K562 (cell line): ENCODE data around the gene LAPTM5. TPM values are rescaled to one million over a fixed set of nuclear protein-coding genes. Genes with fewer than 3 reads are reported as not detected.
A peak's percentile ranks its signal among the peaks of the same experiment; 100 is the strongest.

ENCODE experiments used
- ATAC-seq: fragments of 200-7000 bp; cut with Tn5 transposase; 3 replicates; pipeline ENCODE4 v1.9.1; 2020; ENCODE audit warnings: moderate library complexity
- BruUV-seq: library from RNA; stranded (reverse); fragments of 400-500 nt; replicated peaks from 2 replicates; lab custom pipeline; 2021; lab: Mats Ljungman, UMichigan
- CTCF ChIA-PET: fragments of 300-600 bp; formaldehyde crosslinking; extraction: SDS; loops from one replicate; lab custom pipeline; 2021; ENCODE audit warnings: low intra/inter-chr PET ratio; lab: Yijun Ruan, JAX
- POLR2A ChIA-PET: fragments of 300-600, 350-650 bp; sonication (Branson Sonifier 250); formaldehyde crosslinking; extraction: SDS; loops from one replicate; lab custom pipeline; 2021; ENCODE audit warnings: antibody characterized with exemption, inconsistent platforms; lab: Yijun Ruan, JAX
- DNase-seq, 4 experiments: peaks; one replicate each; pipeline versions ENCODE4 v3.0.0 to v3.0.0-alpha.2; 2011 to 2018; ENCODE audit warnings: low spot score in 3 of 4, mixed read lengths in 3 of 4; ENCODE audit errors: extremely low read depth in 1 of 4
- FAIRE-seq: peaks from 2 replicates; lab custom pipeline; 2011; peaks lifted over from hg19 to GRCh38; lab: Jason Lieb, UNC
- H2AFZ ChIP-seq: 2 replicates; pipeline ENCODE4 v1.6.0; 2011; ENCODE audit warnings: low read depth, low read length, control low read depth, inconsistent platforms
- H3K27ac ChIP-seq: fragments of 200-600 bp; 3 replicates; pipeline ENCODE4 v1.8.0; 2011; ENCODE audit warnings: low read depth, mild to moderate bottlenecking, control low read depth, inconsistent platforms, low read length, moderate library complexity, mixed read lengths; ENCODE audit errors: extremely low read depth
- H3K27me3 ChIP-seq, 2 experiments: fragments of 300-600 bp in 1 of 2; 2 replicates in 1 of 2; 3 replicates in 1 of 2; pipeline versions ENCODE4 v1.6.0 to v1.8.0; 2011; ENCODE audit warnings: inconsistent platforms in 2 of 2, low read length in 2 of 2, mild to moderate bottlenecking in 1 of 2, mixed read lengths in 1 of 2, moderate library complexity in 1 of 2; ENCODE audit not compliant: control insufficient read depth in 2 of 2, insufficient read depth in 2 of 2
- H3K36me3 ChIP-seq: fragments of 300-600 bp; 3 replicates; pipeline ENCODE4 v1.8.0; 2011; ENCODE audit warnings: mild to moderate bottlenecking, low read length, inconsistent platforms; ENCODE audit not compliant: control insufficient read depth, insufficient read depth
- H3K4me1 ChIP-seq, 2 experiments: fragments of 200-600 bp in 1 of 2; replicated peaks in 1 of 2; 2 replicates in 1 of 2; 3 replicates in 1 of 2; pipeline versions ENCODE4 v1.5.1 to v1.8.0; 2011; ENCODE audit warnings: inconsistent platforms in 2 of 2, low read length in 2 of 2, mild to moderate bottlenecking in 1 of 2, mixed read lengths in 1 of 2, moderate library complexity in 1 of 2; ENCODE audit not compliant: control insufficient read depth in 2 of 2, insufficient read depth in 2 of 2
- H3K4me2 ChIP-seq: 2 replicates; pipeline ENCODE4 v1.6.1; 2011; ENCODE audit warnings: low read length, control low read depth, inconsistent platforms, mixed read lengths; ENCODE audit not compliant: insufficient read depth
- H3K4me3 ChIP-seq: fragments of 200-600 bp; sonication (generic), shearing (Covaris generic); 2 replicates; pipeline ENCODE4 v1.5.1; 2016; ENCODE audit warnings: control low read depth, inconsistent platforms
- H3K79me2 ChIP-seq: fragments of 200-600 bp; 3 replicates; pipeline ENCODE4 v1.8.0; 2011; ENCODE audit warnings: low read length, inconsistent platforms; ENCODE audit not compliant: control insufficient read depth, insufficient read depth
- H3K9ac ChIP-seq, 2 experiments: 2 replicates each; pipeline versions ENCODE4 v1.6.0 to v1.6.1; 2011; ENCODE audit warnings: low read depth in 2 of 2, low read length in 2 of 2, control low read depth in 1 of 2, inconsistent platforms in 1 of 2, mild to moderate bottlenecking in 1 of 2, mixed read lengths in 1 of 2; ENCODE audit not compliant: insufficient read depth in 1 of 2
- H3K9me1 ChIP-seq: one replicate; pipeline ENCODE4 v1.6.0; 2011; ENCODE audit warnings: inconsistent platforms, mild to moderate bottlenecking, low read length, moderate library complexity; ENCODE audit not compliant: control insufficient read depth, insufficient read depth
- H3K9me3 ChIP-seq: replicated peaks from 2 replicates; pipeline ENCODE4 v1.5.1; 2011; ENCODE audit warnings: low read depth, low read length, inconsistent platforms; ENCODE audit not compliant: control insufficient read depth, insufficient read depth
- H4K20me1 ChIP-seq: replicated peaks from 2 replicates; pipeline ENCODE4 v1.6.1; 2011; ENCODE audit warnings: low read length, inconsistent platforms, mixed read lengths; ENCODE audit not compliant: control insufficient read depth, insufficient read depth
- DACH1 ChIP-seq: fragments of 450-650 bp; IDR thresholded peaks from 2 replicates; pipeline ENCODE4 v1.6.1; 2018; ENCODE audit not compliant: partially characterized antibody
- SMAD4 ChIP-seq: fragments of 250-450 bp; sonication (Bioruptor Pico); conservative IDR thresholded peaks from 2 replicates; pipeline ENCODE4 v1.8.0; 2021; ENCODE audit warnings: inconsistent platforms, mild to moderate bottlenecking, moderate library complexity
- ZNF239 ChIP-seq: fragments of 250-450 bp; sonication (Bioruptor Pico); IDR thresholded peaks from 2 replicates; pipeline ENCODE4 v1.4.0; 2020; ENCODE audit warnings: mild to moderate bottlenecking
- WGBS: fragments of 100-300 bp; shearing (Covaris generic); methylation state at CpG from one replicate; pipeline ENCODE4 v1.1.6; 2016; ENCODE audit warnings: low coverage, mixed read lengths; ENCODE audit not compliant: insufficient coverage; ENCODE audit errors: missing lambda C conversion rate; 5-methylcytosine and 5-hydroxymethylcytosine counted together
- in situ Hi-C: fragments of 300-500 bp; cut with MboI; formaldehyde crosslinking; loops from 4 replicates; pipeline ENCODE4 v1.15.0; 2018; ENCODE audit warnings: inconsistent platforms, mixed read lengths
- intact Hi-C: fragments of 100-400 bp; cut with micrococcal nuclease; formaldehyde crosslinking; loops from 2 replicates; pipeline ENCODE4 v1.14.2; 2022
- polyA plus RNA-seq, 8 experiments: library from polyadenylated mRNA; depleted of rRNA in 4 of 8; stranded (reverse) in 5 of 8; unstranded in 3 of 8; fragments of >200 nt; fragmentation: Nextera tagmentation in 2 of 8; fragmentation: Illumina TruSeq in 1 of 8; extraction: Ambion mirVana in 2 of 8; extraction: Trizol in 1 of 8; gene quantifications; 2 replicates each; pipeline versions ENCODE4 v1.2.1 to v1.2.3, GENCODE V29; 2011 to 2014; ENCODE audit warnings: inconsistent platforms in 1 of 8, missing spikeins in 1 of 8
- total RNA-seq, 7 experiments: library from RNA; depleted of rRNA in 6 of 7; stranded (reverse); fragments of >200 nt in 6 of 7; fragmentation: Illumina TruSeq in 2 of 7; extraction: Trizol in 2 of 7; gene quantifications; 2 replicates each; pipeline versions ENCODE4 v1.2.1 to v1.2.3, GENCODE V29; 2011 to 2021; ENCODE audit warnings: low replicate concordance in 1 of 7
- TF ChIP-seq, protein P1 (sequence below), 2 experiments: fragments of 450-650 bp; IDR thresholded peaks; 2 replicates each; pipeline ENCODE4 v1.6.1; 2018; ENCODE audit warnings: mild to moderate bottlenecking in 2 of 2, low read depth in 1 of 2; ENCODE audit not compliant: partially characterized antibody in 2 of 2
- TF ChIP-seq, protein P2 (sequence below): fragments of 450-650 bp; IDR thresholded peaks from 2 replicates; pipeline ENCODE4 v1.7.1; 2018; ENCODE audit warnings: mild to moderate bottlenecking, low read depth; ENCODE audit not compliant: partially characterized antibody
- TF ChIP-seq, protein P3 (sequence below): fragments of 450-650 bp; formaldehyde crosslinking; IDR thresholded peaks from 2 replicates; pipeline ENCODE4 v1.4.0; 2020; ENCODE audit warnings: mild to moderate bottlenecking, moderate library complexity
- TF ChIP-seq, protein P4 (sequence below): sonication (generic); formaldehyde crosslinking; IDR thresholded peaks from 2 replicates; pipeline ENCODE4 v1.9.0; 2022; ENCODE audit warnings: mild to moderate bottlenecking, missing genetic modification reagents
- TF ChIP-seq, protein P5 (sequence below): fragments of 250-450 bp; sonication (Bioruptor Pico); IDR thresholded peaks from 2 replicates; pipeline ENCODE4 v1.8.0; 2021; ENCODE audit warnings: mild to moderate bottlenecking, moderate library complexity

Gene LAPTM5
- total and polyA plus RNA-seq, 9 of the 15 experiments (the other 6 are each of a cell fraction or from before 2014, with no cell fraction given): 2.4 to 47.3 (median 20.3) TPM

DNA sequence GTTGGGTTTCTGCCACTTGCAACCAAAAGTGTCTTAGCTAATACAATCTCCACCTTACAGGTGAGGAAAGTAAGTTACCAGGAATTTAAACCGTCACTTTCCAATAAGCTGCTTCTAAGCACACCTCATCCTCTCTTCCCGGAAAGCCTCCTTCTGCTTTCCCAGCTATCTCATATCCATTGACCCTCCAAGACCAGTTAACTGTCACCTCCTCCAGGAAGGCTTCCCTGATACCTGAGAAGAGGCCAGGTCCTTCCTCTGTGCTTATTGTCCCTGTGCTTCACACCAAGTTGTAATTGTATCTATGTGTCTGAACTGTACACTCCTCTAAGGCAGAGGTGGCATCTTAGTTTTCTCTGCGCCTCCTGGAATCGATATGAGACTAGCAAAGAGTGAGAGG is 23.0 kb downstream of the LAPTM5 start (continued):
- TF ChIP-seq, protein P1, sequence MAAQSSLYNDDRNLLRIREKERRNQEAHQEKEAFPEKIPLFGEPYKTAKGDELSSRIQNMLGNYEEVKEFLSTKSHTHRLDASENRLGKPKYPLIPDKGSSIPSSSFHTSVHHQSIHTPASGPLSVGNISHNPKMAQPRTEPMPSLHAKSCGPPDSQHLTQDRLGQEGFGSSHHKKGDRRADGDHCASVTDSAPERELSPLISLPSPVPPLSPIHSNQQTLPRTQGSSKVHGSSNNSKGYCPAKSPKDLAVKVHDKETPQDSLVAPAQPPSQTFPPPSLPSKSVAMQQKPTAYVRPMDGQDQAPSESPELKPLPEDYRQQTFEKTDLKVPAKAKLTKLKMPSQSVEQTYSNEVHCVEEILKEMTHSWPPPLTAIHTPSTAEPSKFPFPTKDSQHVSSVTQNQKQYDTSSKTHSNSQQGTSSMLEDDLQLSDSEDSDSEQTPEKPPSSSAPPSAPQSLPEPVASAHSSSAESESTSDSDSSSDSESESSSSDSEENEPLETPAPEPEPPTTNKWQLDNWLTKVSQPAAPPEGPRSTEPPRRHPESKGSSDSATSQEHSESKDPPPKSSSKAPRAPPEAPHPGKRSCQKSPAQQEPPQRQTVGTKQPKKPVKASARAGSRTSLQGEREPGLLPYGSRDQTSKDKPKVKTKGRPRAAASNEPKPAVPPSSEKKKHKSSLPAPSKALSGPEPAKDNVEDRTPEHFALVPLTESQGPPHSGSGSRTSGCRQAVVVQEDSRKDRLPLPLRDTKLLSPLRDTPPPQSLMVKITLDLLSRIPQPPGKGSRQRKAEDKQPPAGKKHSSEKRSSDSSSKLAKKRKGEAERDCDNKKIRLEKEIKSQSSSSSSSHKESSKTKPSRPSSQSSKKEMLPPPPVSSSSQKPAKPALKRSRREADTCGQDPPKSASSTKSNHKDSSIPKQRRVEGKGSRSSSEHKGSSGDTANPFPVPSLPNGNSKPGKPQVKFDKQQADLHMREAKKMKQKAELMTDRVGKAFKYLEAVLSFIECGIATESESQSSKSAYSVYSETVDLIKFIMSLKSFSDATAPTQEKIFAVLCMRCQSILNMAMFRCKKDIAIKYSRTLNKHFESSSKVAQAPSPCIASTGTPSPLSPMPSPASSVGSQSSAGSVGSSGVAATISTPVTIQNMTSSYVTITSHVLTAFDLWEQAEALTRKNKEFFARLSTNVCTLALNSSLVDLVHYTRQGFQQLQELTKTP (IDR thresholded peaks at IDR 0.05; ENCODE audit: low read depth in 1 of 2, partially characterized antibody in 2 of 2): no peak
- TF ChIP-seq, protein P2, sequence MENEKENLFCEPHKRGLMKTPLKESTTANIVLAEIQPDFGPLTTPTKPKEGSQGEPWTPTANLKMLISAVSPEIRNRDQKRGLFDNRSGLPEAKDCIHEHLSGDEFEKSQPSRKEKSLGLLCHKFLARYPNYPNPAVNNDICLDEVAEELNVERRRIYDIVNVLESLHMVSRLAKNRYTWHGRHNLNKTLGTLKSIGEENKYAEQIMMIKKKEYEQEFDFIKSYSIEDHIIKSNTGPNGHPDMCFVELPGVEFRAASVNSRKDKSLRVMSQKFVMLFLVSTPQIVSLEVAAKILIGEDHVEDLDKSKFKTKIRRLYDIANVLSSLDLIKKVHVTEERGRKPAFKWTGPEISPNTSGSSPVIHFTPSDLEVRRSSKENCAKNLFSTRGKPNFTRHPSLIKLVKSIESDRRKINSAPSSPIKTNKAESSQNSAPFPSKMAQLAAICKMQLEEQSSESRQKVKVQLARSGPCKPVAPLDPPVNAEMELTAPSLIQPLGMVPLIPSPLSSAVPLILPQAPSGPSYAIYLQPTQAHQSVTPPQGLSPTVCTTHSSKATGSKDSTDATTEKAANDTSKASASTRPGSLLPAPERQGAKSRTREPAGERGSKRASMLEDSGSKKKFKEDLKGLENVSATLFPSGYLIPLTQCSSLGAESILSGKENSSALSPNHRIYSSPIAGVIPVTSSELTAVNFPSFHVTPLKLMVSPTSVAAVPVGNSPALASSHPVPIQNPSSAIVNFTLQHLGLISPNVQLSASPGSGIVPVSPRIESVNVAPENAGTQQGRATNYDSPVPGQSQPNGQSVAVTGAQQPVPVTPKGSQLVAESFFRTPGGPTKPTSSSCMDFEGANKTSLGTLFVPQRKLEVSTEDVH: no peak
- TF ChIP-seq, all 486 proteins: peak for 10

DNA sequence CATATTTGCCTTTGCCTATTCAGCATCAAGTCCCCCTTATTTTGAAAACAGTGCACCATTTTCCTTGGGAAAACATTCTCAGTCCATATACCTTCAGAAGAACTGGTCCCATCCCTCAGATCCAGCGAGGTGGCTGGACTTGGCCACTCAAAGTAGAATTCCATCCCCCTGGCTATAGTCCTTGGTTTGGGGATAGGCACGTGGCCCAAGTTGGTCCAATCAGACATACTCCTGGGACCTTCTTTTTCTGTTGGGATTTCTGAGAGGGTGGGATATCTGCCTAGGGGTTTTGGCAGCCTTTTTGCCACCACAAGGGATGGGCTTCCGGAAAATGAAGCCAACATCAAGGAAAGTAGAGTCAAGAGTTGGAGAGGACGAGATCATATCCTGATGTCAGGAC is 23.5 kb downstream of the LAPTM5 start:
- H3K27ac ChIP-seq: 0 out of 3 replicates have a peak overlapping the region, but pooled peaks have one; percentile 15
- BruUV-seq: no TSS peak
- H3K4me2 ChIP-seq: no peak overlapping the region
- ChIA-PET POLR2A (interaction anchor here (0.7 to 4.7 kb wide), 5 partner anchors 10 to 255 kb away, joined by 3 to 51 read pairs (median 3); no protein-coding TSS in a partner anchor), CTCF (no interaction called here)
- H4K20me1 ChIP-seq: no peaks in the 10 kb centered on the region
- 70% methylated on average over 4 of the region's 4 CpGs for WGBS
- ATAC-seq: no peak
- H3K36me3 ChIP-seq: peaks cover 5% of the 10 kb centered on the region; the same call in 2 of the 3 replicates
- intact Hi-C loops (no loop called here), in situ Hi-C loops (no loop called here)
- DNase-seq: no peak
- no peak overlapping the region for H3K4me3 ChIP-seq
- no peaks in the 10 kb centered on the region for H3K27me3 ChIP-seq
- no peaks in the 10 kb centered on the region for H3K79me2 ChIP-seq
- FAIRE-seq: no peak
- H3K9me1 ChIP-seq: no peaks in the 10 kb centered on the region
- H2AFZ ChIP-seq: no peak overlapping the region
- peaks cover 42 to 58% of the 10 kb centered on the region in 2 experiments for H3K4me1 ChIP-seq
- peaks cover 9% of the 10 kb centered on the region for H3K9me3 ChIP-seq
- no peak overlapping the region for H3K9ac ChIP-seq
- TF ChIP-seq, protein P3, sequence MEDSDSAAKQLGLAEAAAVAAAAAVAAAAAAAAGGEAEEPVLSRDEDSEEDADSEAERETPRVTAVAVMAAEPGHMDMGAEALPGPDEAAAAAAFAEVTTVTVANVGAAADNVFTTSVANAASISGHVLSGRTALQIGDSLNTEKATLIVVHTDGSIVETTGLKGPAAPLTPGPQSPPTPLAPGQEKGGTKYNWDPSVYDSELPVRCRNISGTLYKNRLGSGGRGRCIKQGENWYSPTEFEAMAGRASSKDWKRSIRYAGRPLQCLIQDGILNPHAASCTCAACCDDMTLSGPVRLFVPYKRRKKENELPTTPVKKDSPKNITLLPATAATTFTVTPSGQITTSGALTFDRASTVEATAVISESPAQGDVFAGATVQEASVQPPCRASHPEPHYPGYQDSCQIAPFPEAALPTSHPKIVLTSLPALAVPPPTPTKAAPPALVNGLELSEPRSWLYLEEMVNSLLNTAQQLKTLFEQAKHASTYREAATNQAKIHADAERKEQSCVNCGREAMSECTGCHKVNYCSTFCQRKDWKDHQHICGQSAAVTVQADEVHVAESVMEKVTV (CRISPR knock-in tag): 0 out of 2 replicates have a peak, but pooled peaks have one; percentile 18
- TF ChIP-seq, protein P4, sequence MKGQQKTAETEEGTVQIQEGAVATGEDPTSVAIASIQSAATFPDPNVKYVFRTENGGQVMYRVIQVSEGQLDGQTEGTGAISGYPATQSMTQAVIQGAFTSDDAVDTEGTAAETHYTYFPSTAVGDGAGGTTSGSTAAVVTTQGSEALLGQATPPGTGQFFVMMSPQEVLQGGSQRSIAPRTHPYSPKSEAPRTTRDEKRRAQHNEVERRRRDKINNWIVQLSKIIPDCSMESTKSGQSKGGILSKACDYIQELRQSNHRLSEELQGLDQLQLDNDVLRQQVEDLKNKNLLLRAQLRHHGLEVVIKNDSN (CRISPR knock-in tag): peak; percentile 61
- TF ChIP-seq, protein P5, sequence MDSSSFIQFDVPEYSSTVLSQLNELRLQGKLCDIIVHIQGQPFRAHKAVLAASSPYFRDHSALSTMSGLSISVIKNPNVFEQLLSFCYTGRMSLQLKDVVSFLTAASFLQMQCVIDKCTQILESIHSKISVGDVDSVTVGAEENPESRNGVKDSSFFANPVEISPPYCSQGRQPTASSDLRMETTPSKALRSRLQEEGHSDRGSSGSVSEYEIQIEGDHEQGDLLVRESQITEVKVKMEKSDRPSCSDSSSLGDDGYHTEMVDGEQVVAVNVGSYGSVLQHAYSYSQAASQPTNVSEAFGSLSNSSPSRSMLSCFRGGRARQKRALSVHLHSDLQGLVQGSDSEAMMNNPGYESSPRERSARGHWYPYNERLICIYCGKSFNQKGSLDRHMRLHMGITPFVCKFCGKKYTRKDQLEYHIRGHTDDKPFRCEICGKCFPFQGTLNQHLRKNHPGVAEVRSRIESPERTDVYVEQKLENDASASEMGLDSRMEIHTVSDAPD (CRISPR knock-in tag): no peak
- TF ChIP-seq DACH1 (no peak), ZNF239 (CRISPR knock-in tag) (no peak), SMAD4 (0 out of 2 replicates have a peak, but pooled peaks have one; percentile 17)
